K562 (cell line): ENCODE data around the gene NR1H2. TPM values are rescaled to one million over a fixed set of nuclear protein-coding genes. Genes with fewer than 3 reads are reported as not detected.

ENCODE experiments used
- CREB3 ChIP-seq: fragments of 450-650 bp; conservative IDR thresholded peaks from 2 replicates; pipeline ENCODE4 v1.6.1; 2016; ENCODE audit warnings: missing genetic modification characterization, low read depth, mild to moderate bottlenecking, missing compliant biosample characterization, moderate library complexity
- DMBX1 ChIP-seq: fragments of 250-450 bp; sonication (Bioruptor Pico); IDR thresholded peaks from 2 replicates; pipeline ENCODE4 v1.8.0; 2022; ENCODE audit warnings: inconsistent platforms, mild to moderate bottlenecking, moderate library complexity, borderline replicate concordance
- GABPB2 ChIP-seq: fragments of 250-450 bp; sonication (Bioruptor Pico); conservative IDR thresholded peaks from 2 replicates; pipeline ENCODE4 v1.5.1; 2021; ENCODE audit warnings: mild to moderate bottlenecking
- NELFE ChIP-seq: IDR thresholded peaks from 2 replicates; pipeline ENCODE4 v1.6.1; 2011; ENCODE audit warnings: mild to moderate bottlenecking; ENCODE audit not compliant: insufficient read depth, insufficient read length
- NR4A1 ChIP-seq, 2 experiments: fragments of 250-450 bp in 1 of 2; fragments of 450-650 bp in 1 of 2; sonication (Bioruptor Pico) in 1 of 2; IDR thresholded peaks; 2 replicates each; pipeline versions ENCODE4 v1.4.0 to v1.6.1; 2016 to 2020; ENCODE audit warnings: mild to moderate bottlenecking in 2 of 2, missing compliant biosample characterization in 1 of 2, missing genetic modification characterization in 1 of 2, moderate library complexity in 1 of 2
- PHF8 ChIP-seq: fragments of 200-600 bp; sonication (generic); IDR thresholded peaks from 2 replicates; pipeline ENCODE4 v1.6.1; 2012; ENCODE audit warnings: mixed run types, mild to moderate bottlenecking, inconsistent platforms, low read length, moderate library complexity, borderline replicate concordance
- SETDB1 ChIP-seq: IDR thresholded peaks from one replicate; pipeline ENCODE4 v1.6.1; 2012; ENCODE audit warnings: low read length, control low read depth, inconsistent platforms
- SMARCC2 ChIP-seq: fragments of 450-650 bp; IDR thresholded peaks from 2 replicates; pipeline ENCODE4 v1.6.1; 2017; ENCODE audit warnings: antibody characterized with exemption, moderate library complexity, mild to moderate bottlenecking, low read depth
- TAF1 ChIP-seq: IDR thresholded peaks from 2 replicates; pipeline ENCODE4 v1.6.1; 2011; ENCODE audit warnings: mild to moderate bottlenecking, low read length, moderate library complexity; ENCODE audit not compliant: insufficient read depth, control insufficient read depth, severe bottlenecking; ENCODE audit errors: extremely low read depth
- TARDBP ChIP-seq: fragments of 450-650 bp; IDR thresholded peaks from 2 replicates; pipeline ENCODE4 v1.6.1; 2016
- ZMIZ1 ChIP-seq, 2 experiments: fragments of 150-350 bp in 1 of 2; IDR thresholded peaks; 2 replicates each; pipeline ENCODE4 v1.6.1; 2012 to 2016; ENCODE audit warnings: low read depth in 2 of 2, low read length in 2 of 2, mild to moderate bottlenecking in 1 of 2, moderate library complexity in 1 of 2
- ZNF197 ChIP-seq: fragments of 200-800 bp; sonication (Bioruptor generic); IDR thresholded peaks from 2 replicates; pipeline ENCODE4 v1.6.1; 2016; ENCODE audit warnings: low read depth, missing genetic modification characterization, missing compliant biosample characterization
- ZNF395 ChIP-seq: fragments of 200-800 bp; sonication (Bioruptor generic); IDR thresholded peaks from 2 replicates; pipeline ENCODE4 v1.6.1; 2017; ENCODE audit warnings: missing genetic modification characterization, missing compliant biosample characterization
- polyA plus RNA-seq, 8 experiments: library from polyadenylated mRNA; depleted of rRNA in 4 of 8; stranded (reverse) in 5 of 8; unstranded in 3 of 8; fragments of >200 nt; fragmentation: Nextera tagmentation in 2 of 8; fragmentation: Illumina TruSeq in 1 of 8; extraction: Ambion mirVana in 2 of 8; extraction: Trizol in 1 of 8; gene quantifications; 2 replicates each; pipeline versions ENCODE4 v1.2.1 to v1.2.3, GENCODE V29; 2011 to 2014; ENCODE audit warnings: inconsistent platforms in 1 of 8, missing spikeins in 1 of 8
- total RNA-seq, 7 experiments: library from RNA; depleted of rRNA in 6 of 7; stranded (reverse); fragments of >200 nt in 6 of 7; fragmentation: Illumina TruSeq in 2 of 7; extraction: Trizol in 2 of 7; gene quantifications; 2 replicates each; pipeline versions ENCODE4 v1.2.1 to v1.2.3, GENCODE V29; 2011 to 2021; ENCODE audit warnings: low replicate concordance in 1 of 7
- TF ChIP-seq, protein P1 (sequence below): sonication (generic); formaldehyde crosslinking; IDR thresholded peaks from 2 replicates; pipeline ENCODE4 v1.8.0; 2022; ENCODE audit warnings: missing genetic modification reagents, mild to moderate bottlenecking, borderline replicate concordance

NR1H2 gene
- total and polyA plus RNA-seq, 9 of the 15 experiments (the other 6 are each of a cell fraction or from before 2014, with no cell fraction given): 0.11 to 73.8 (median 24.0) TPM

DNA sequence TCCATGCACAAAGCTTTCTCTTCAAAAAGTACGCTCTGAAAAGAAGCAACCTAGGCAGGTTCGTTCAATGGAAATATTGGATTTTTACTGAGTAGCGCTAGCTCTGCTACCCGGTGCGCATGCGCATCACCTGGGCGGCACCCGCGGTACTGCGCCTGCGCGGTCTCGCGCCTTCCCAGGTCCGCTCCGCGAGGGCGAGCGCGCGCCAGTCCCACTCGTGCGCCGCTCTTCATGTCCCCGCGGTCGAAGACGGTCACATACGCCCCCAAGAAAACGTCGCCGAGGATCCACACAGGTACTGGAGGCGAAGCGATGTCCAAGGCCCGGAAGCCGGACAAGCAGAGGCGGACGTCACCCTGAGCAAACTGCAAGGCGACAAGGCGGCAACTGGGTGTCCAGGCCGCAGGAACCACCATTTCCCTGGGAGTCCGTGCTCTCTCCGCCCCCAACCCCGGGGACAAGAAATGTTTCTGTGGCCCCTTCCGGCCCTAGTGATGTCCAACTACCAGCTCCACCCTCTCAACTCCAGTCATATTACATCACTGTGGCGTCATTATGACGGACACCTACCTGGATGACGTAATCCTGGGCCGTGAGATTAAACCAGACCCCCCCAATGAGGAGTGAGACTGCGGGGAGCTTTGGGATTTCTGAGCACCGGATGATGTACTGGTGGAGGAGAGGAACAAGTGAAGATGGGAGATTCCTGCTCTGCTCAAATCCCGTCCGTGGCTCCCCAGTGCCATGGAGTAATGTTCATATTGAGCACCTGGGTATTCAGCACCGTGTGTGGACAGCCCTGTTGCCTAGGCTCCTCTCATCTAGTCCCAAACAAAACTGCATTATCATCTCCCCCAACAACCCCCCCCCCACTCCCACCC is 42.3 kb upstream of the NR1H2 start (continued):
- TF ChIP-seq CREB3 (tag) (0 out of 2 replicates have a peak, but pooled peaks have one; percentile 38), ZNF395 (CRISPR knock-in tag) (peak; percentile 90), GABPB2 (no peak), PHF8 (peak; percentile 91; the same call in 1 of the 2 replicates), ZMIZ1 (IDR thresholded peaks at IDR 0.05; ENCODE audit: low read depth in 2 of 2, low read length in 2 of 2) (peak in 1 of 2 experiments; percentile 40; a peak in 1 of 4 replicates), SETDB1 (no peak), TAF1 (peak; percentile 48), TARDBP (peak; percentile 97), NELFE (no peak), NR4A1 (CRISPR knock-in tag; IDR thresholded peaks at IDR 0.05) (peak; percentile 86), NR4A1 (tag; IDR thresholded peaks at IDR 0.05) (peak; percentile 42; the same call in 1 of the 2 replicates), SMARCC2 (0 out of 2 replicates have a peak, but pooled peaks have one; percentile 37), ZNF197 (CRISPR knock-in tag) (no peak; the same call in 1 of the 2 replicates), DMBX1 (CRISPR knock-in tag) (peak; percentile 64)
- TF ChIP-seq, protein P1, sequence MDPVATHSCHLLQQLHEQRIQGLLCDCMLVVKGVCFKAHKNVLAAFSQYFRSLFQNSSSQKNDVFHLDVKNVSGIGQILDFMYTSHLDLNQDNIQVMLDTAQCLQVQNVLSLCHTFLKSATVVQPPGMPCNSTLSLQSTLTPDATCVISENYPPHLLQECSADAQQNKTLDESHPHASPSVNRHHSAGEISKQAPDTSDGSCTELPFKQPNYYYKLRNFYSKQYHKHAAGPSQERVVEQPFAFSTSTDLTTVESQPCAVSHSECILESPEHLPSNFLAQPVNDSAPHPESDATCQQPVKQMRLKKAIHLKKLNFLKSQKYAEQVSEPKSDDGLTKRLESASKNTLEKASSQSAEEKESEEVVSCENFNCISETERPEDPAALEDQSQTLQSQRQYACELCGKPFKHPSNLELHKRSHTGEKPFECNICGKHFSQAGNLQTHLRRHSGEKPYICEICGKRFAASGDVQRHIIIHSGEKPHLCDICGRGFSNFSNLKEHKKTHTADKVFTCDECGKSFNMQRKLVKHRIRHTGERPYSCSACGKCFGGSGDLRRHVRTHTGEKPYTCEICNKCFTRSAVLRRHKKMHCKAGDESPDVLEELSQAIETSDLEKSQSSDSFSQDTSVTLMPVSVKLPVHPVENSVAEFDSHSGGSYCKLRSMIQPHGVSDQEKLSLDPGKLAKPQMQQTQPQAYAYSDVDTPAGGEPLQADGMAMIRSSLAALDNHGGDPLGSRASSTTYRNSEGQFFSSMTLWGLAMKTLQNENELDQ (CRISPR knock-in tag): no peak
